ENCODE results near the gene KLHDC8B. TPM values are rescaled to one million over a fixed set of nuclear protein-coding genes. Genes with fewer than 3 reads are reported as not detected.
A peak's percentile ranks its signal among the peaks of the same experiment; 100 is the strongest.

Gene KLHDC8B
- total RNA-seq, 1 experiment from 2014 or later, result 6.8 TPM

DNA sequence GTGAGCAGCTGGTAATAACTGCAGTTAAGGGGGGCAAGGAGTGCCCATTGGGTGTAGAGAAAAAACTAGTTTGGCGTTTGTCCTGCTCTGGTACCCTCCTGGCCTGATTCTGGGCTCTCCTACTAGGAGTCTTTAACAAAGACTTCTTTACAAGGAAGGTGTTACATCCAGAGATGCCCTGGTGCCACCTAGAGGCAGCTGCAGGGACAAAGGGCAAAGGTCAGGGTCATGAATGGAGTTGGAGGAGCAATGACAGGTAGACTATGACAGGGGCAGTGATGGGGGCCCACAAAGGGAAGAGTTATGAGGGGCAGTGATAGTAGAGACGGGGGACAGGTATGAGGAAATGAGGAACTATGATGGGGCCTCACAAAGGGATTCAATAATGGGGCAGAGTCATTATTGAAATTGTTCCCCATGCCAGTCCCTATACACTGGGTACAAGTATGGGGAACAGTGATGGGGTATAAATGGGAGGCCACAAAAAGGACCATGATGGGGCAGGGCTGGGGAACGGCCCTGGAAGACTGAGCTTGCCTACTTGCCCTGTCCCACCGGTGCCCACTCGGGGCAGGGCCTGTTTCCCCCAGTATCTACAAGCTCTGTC, 13.2 kb upstream of the KLHDC8B start:
- DNase-seq (ENCODE audit: low read depth, low spot score) (no peak), ATAC-seq (peak; percentile 79)
- CTCF ChIA-PET, result interaction anchor here (1.0 kb wide), 1 partner anchor 64 kb away, joined by 5 read pairs; the partner anchor contains the start of gene QRICH1
- H3K27ac ChIP-seq (ENCODE audit: low read length), result no peak overlapping the region
- intact Hi-C loops (cut with micrococcal nuclease; ENCODE audit: unreplicated experiment), result no loop called here
- no peaks in the 10 kb centered on the region for H3K36me3 ChIP-seq (ENCODE audit: control insufficient read depth, insufficient read depth, low read length)
- H3K4me3 ChIP-seq (ENCODE audit: low read depth in 2 of 2, low read length in 2 of 2), result no peak overlapping the region
- H3K27me3 ChIP-seq (ENCODE audit: control insufficient read depth, insufficient read depth, low read length), result no peaks in the 10 kb centered on the region
- no peaks in the 10 kb centered on the region for H3K9me3 ChIP-seq (ENCODE audit: control insufficient read depth, insufficient read depth, low read depth, low read length)
- in situ Hi-C loops (cut with HindIII; ENCODE audit: low pct_unique_long_range_greater_than_20kb, low sequenced_read_pairs), result no loop called here
- BruUV-seq (replicated peaks), result no TSS peak
- no peaks in the 10 kb centered on the region for H3K4me1 ChIP-seq (ENCODE audit: control insufficient read depth, insufficient read depth, low read length)
- TF ChIP-seq, protein P1, sequence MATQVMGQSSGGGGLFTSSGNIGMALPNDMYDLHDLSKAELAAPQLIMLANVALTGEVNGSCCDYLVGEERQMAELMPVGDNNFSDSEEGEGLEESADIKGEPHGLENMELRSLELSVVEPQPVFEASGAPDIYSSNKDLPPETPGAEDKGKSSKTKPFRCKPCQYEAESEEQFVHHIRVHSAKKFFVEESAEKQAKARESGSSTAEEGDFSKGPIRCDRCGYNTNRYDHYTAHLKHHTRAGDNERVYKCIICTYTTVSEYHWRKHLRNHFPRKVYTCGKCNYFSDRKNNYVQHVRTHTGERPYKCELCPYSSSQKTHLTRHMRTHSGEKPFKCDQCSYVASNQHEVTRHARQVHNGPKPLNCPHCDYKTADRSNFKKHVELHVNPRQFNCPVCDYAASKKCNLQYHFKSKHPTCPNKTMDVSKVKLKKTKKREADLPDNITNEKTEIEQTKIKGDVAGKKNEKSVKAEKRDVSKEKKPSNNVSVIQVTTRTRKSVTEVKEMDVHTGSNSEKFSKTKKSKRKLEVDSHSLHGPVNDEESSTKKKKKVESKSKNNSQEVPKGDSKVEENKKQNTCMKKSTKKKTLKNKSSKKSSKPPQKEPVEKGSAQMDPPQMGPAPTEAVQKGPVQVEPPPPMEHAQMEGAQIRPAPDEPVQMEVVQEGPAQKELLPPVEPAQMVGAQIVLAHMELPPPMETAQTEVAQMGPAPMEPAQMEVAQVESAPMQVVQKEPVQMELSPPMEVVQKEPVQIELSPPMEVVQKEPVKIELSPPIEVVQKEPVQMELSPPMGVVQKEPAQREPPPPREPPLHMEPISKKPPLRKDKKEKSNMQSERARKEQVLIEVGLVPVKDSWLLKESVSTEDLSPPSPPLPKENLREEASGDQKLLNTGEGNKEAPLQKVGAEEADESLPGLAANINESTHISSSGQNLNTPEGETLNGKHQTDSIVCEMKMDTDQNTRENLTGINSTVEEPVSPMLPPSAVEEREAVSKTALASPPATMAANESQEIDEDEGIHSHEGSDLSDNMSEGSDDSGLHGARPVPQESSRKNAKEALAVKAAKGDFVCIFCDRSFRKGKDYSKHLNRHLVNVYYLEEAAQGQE (IDR thresholded peaks at IDR 0.05; ENCODE audit: insufficient read depth in 1 of 2, low read depth in 2 of 2, low read length in 1 of 2), result no peak
- TF ChIP-seq POLR2AphosphoS5 (IDR thresholded peaks at IDR 0.05; ENCODE audit: low read depth, low read length), result no peak
- TF ChIP-seq, protein P2, sequence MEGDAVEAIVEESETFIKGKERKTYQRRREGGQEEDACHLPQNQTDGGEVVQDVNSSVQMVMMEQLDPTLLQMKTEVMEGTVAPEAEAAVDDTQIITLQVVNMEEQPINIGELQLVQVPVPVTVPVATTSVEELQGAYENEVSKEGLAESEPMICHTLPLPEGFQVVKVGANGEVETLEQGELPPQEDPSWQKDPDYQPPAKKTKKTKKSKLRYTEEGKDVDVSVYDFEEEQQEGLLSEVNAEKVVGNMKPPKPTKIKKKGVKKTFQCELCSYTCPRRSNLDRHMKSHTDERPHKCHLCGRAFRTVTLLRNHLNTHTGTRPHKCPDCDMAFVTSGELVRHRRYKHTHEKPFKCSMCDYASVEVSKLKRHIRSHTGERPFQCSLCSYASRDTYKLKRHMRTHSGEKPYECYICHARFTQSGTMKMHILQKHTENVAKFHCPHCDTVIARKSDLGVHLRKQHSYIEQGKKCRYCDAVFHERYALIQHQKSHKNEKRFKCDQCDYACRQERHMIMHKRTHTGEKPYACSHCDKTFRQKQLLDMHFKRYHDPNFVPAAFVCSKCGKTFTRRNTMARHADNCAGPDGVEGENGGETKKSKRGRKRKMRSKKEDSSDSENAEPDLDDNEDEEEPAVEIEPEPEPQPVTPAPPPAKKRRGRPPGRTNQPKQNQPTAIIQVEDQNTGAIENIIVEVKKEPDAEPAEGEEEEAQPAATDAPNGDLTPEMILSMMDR (IDR thresholded peaks at IDR 0.05), result peak; percentile 80
- POLR2A ChIA-PET, result no interaction called here

DNA sequence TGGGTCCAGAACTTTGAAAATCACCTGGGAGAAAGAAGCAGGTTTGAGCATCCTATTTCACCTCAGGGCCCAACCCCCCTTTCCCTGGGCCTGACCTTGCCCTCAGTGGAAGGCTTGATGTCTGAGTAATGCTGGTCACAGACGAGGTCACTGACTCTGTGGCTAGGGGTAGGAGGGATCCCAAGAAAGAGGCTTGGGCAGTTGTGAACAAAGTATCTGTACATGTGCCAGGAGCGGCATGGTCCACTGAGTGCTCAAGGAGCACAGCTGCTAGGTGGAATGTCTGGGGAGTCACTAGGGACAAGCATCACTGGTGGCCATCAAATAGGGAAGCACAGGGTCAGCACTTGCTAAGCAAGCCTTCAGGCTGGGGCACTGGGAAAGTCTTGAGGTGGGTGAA, 12.6 kb upstream of the KLHDC8B start:
- intact Hi-C loops (cut with micrococcal nuclease; ENCODE audit: unreplicated experiment), result no loop called here
- in situ Hi-C loops (cut with HindIII; ENCODE audit: low pct_unique_long_range_greater_than_20kb, low sequenced_read_pairs), result no loop called here
- DNase-seq (ENCODE audit: low read depth, low spot score) (no peak), ATAC-seq (peak; percentile 14)
- TF ChIP-seq POLR2AphosphoS5 (IDR thresholded peaks at IDR 0.05; ENCODE audit: low read depth, low read length), result no peak
- TF ChIP-seq, protein P1 (IDR thresholded peaks at IDR 0.05; ENCODE audit: insufficient read depth in 1 of 2, low read depth in 2 of 2, low read length in 1 of 2), result no peak
- TF ChIP-seq TCF7L2 (IDR thresholded peaks at IDR 0.05; ENCODE audit: low read depth, low read length), result no peak
- TF ChIP-seq SIN3A (IDR thresholded peaks at IDR 0.05; ENCODE audit: borderline replicate concordance, insufficient read depth, low read depth, low read length), result no peak
- TF ChIP-seq, protein P2 (IDR thresholded peaks at IDR 0.05), result no peak
- Histone ChIP-seq H3K4me3 (ENCODE audit: low read depth in 2 of 2, low read length in 2 of 2) (no peak overlapping the region), H3K27ac (ENCODE audit: low read length) (no peak overlapping the region), H3K9me3 (ENCODE audit: control insufficient read depth, insufficient read depth, low read depth, low read length) (no peaks in the 10 kb centered on the region), H3K27me3 (ENCODE audit: control insufficient read depth, insufficient read depth, low read length) (no peaks in the 10 kb centered on the region), H3K36me3 (ENCODE audit: control insufficient read depth, insufficient read depth, low read length) (no peaks in the 10 kb centered on the region; the same call in 1 of the 2 replicates), H3K4me1 (ENCODE audit: control insufficient read depth, insufficient read depth, low read length) (no peaks in the 10 kb centered on the region)
- no TSS peak for BruUV-seq (replicated peaks)
- ChIA-PET POLR2A (no interaction called here), CTCF (interaction anchor here (0.7 to 1.0 kb wide), 2 partner anchors 65 to 467 kb away, joined by 3 to 5 read pairs; partner anchors contain the start of gene QRICH1)

Data from Panc1 (cell line).